ENCODE results near the gene FOXP2. TPM values are rescaled to one million over a fixed set of nuclear protein-coding genes. Genes with fewer than 3 reads are reported as not detected.
"Not testable (repeated sequence)": the region's sequence is repeated elsewhere in the genome, so short reads cannot be mapped to it uniquely, and the experiment has no call there.

The FOXP2 gene
- polyA plus RNA-seq (ENCODE audit: insufficient read length in 4 of 4) = 10 to 100 TPM; 10.9 to 23.9 (median 12.2) TPM

- no peak for DNase-seq (ENCODE audit: low read depth in 4 of 4, low spot score in 3 of 4)
Observed at GRCh38 chr7:114414156-114415063, at the start of gene FOXP2. Gene FOXP2, plus strand, starts transcription at chr7:114414815. Its CDS starts 11,697 bp downstream, at chr7:114426512.

DNA sequence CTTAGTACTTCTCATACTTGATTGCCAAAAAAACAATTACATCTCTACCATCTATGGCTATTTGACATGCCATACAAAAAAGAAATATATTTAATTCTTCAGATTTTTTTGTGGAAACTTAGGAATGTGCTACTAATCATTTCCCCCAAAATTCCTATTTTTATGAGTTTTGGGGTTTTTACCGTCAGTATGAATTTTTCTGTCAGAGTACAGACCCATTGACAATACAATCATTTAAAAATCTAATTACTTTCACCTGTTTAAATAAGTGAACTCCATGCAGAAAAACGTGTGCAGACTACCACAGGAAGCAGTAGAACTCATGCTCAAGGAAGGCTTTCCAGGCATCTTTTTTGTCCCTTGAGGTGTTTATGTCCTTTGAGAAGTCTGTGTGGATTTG, 48.8 kb upstream of the FOXP2 start:
- DNase-seq (ENCODE audit: low read depth in 4 of 4, low spot score in 3 of 4) = no peak

GRCh38 chr7:114368492-114368891, 46.1 kb upstream of the FOXP2 start:
- no peak for DNase-seq (ENCODE audit: low read depth in 4 of 4, low spot score in 3 of 4)

GRCh38 chr7:114369294-114369693, 45.3 kb upstream of the FOXP2 start:
- no peak for DNase-seq (ENCODE audit: low read depth in 4 of 4, low spot score in 3 of 4)

GRCh38 chr7:114372619-114373018, 42.0 kb upstream of the FOXP2 start:
- no peak for DNase-seq (ENCODE audit: low read depth in 4 of 4, low spot score in 3 of 4)

GRCh38 chr7:114375907-114376306, 38.7 kb upstream of the FOXP2 start:
- no peak for DNase-seq (ENCODE audit: low read depth in 4 of 4, low spot score in 3 of 4)

DNA sequence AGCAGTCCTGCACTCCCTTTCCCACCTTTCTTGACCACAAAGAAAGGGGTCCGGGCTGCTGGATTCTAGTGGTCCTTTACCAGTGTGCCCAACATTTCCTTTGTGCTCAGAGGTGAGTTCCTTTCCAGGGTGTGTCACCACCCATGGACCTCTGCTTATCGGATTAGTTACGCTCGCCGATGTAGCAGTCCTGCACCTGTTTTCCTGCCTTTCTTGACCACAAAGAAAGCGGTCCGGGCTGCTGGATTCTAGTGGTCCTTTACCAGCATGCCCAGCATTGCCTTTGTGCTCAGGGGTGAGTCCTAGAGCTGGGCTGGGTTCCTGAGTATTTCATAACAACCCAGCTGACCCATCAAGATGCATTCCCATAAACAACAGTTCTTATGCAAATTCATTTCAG, 30.7 kb upstream of the FOXP2 start:
- not testable (repeated sequence) for DNase-seq (ENCODE audit: low read depth in 4 of 4, low spot score in 3 of 4)

DNA sequence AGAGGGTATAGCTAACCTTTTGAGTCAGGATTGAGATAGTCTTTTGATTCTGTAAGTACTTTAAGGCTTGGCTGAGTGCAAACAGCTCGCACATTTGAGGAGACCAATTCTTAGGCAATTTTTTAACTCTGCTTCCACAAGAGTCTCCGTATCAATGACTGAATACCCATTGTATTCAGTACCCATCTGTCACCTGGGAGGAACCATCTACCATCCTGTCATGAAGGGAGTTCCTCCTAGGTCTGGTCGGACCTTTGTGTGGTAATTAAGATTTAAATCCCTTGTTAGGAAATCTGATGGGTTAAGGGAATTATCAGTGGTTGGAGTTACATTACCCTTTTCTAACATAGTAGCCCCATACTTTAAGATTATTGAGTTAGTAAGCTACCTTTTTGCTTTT, 30.3 kb upstream of the FOXP2 start:
- DNase-seq (ENCODE audit: low read depth in 4 of 4, low spot score in 3 of 4) = not testable (repeated sequence)

DNA sequence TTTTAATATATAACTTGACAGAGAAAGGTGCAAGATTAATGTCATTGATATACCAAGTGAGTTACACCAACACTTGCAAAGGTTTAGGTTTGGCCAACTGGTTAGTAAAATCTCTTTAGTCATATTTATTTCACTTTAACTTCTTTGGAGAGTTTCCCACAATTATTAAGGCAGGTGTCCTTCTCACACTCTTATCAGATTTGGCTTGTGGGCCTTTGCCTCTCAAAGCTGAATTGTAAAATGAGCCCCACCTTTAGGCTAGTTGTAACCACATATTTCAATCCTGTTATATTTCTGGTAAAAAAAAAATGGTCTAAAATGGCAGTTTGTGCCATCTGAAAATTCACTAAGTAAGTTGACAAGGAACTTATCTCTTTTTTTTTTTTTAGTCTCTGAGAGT, 26.6 kb upstream of the FOXP2 start:
- no peak for DNase-seq (ENCODE audit: low read depth in 4 of 4, low spot score in 3 of 4)

GRCh38 chr7:114392686-114393085, 21.9 kb upstream of the FOXP2 start:
- no peak for DNase-seq (ENCODE audit: low read depth in 4 of 4, low spot score in 3 of 4)

GRCh38 chr7:114402876-114403635, 11.6 kb upstream of the FOXP2 start:
- no peak for DNase-seq (ENCODE audit: low read depth in 4 of 4, low spot score in 3 of 4)

- DNase-seq (ENCODE audit: low read depth in 4 of 4, low spot score in 3 of 4) = no peak
Observed at GRCh38 chr7:114405427-114405826, 9.2 kb upstream of the FOXP2 start.

DNA sequence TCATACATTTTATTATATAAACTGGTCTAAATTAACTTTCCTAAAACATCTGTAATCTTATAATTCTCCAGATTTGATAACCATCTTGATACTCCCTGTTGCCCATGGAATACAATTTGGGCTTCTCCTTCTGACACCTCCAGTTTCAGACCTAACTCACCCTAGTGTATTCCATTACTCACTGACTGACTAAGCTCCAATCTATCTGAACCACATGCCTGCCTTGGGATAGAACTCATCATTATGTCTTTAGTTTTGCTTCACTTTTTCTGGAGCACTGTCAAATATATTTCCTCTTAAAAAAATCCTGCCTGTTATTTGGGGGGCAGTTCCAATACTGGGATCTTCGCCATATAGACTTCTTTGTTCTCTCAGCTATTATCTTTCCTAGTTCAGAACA, 4.9 kb upstream of the FOXP2 start:
- no peak for DNase-seq (ENCODE audit: low read depth in 4 of 4, low spot score in 3 of 4)

DNA sequence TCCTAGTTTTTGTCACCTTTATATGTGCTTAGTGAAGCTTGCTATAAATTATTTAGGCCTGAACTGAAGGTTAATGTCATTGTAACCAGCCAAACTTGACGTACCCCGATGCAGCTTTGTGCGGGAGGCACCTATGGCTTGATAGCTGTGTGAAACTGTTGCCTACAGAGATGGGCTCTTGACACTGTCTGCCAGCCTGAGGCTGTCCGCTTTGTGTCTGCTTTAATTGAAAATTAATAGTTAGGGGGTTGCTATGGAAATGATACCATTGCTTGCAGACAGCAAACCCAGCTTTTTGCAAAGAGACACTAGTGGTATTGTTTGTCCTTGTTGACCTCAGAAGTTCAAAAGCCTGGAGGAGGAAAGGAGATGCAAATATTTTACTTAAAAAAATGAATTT, 2.1 kb upstream of the FOXP2 start:
- no peak for DNase-seq (ENCODE audit: low read depth in 4 of 4, low spot score in 3 of 4)

- no peak for DNase-seq (ENCODE audit: low read depth in 4 of 4, low spot score in 3 of 4)
Observed at GRCh38 chr7:114413761-114414155, 857 bp upstream of the FOXP2 start.

- no peak for DNase-seq (ENCODE audit: low read depth in 4 of 4, low spot score in 3 of 4)
Observed at GRCh38 chr7:114415064-114415989, 712 bp downstream of the FOXP2 start.

- DNase-seq (ENCODE audit: low read depth in 4 of 4, low spot score in 3 of 4) = no peak
Observed at GRCh38 chr7:114416129-114416990, 1.7 kb downstream of the FOXP2 start.

DNA sequence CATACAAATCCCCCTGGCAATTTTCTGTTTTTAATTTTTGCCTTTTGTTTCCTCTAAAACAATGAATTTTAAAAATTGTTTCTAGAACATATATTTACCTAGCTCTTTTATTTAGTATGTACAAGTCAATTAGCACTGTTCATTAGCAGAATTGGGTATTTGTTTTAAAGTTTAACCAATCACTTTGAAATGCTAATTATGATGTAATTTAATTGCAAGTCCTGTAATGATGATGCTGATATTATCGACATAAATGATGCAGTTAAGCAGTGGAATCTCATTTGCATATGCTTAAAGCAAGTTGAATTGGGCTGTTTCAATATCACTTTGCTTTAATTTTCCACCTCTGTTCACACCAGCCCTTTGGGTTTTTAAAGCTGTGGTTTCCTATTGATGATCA, 2.7 kb downstream of the FOXP2 start:
- no peak for DNase-seq (ENCODE audit: low read depth in 4 of 4, low spot score in 3 of 4)

DNA sequence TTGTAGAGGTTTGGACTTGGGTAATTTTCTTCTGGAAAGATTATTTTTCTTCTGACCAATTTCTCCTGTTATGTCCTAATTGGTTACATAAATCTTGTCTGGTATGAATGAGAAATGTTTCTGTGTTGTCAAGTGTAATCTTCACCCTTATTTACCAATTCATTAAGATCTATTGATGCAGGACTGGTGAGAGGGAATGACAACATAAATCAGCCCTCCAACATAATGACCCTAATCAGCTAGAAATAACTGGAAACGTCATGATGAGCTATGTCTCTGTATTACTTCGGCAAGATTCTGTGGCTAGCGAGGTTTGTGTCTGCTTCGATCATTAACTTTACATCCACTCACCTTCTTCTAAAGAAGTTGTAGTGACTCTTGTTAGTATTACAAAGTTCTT, 3.5 kb downstream of the FOXP2 start:
- DNase-seq (ENCODE audit: low read depth in 4 of 4, low spot score in 3 of 4) = no peak
